Right kidney (tissue), 1 donor: ENCODE measurements around the gene GREM2.

ENCODE experiments used
- DNase-seq: peaks from one replicate; pipeline ENCODE4 v3.0.0-alpha.2; 2016

The GREM2 gene

GRCh38 chr1:240559781-240560180, 52.2 kb downstream of the GREM2 start:
- DNase-seq: no peak

DNA sequence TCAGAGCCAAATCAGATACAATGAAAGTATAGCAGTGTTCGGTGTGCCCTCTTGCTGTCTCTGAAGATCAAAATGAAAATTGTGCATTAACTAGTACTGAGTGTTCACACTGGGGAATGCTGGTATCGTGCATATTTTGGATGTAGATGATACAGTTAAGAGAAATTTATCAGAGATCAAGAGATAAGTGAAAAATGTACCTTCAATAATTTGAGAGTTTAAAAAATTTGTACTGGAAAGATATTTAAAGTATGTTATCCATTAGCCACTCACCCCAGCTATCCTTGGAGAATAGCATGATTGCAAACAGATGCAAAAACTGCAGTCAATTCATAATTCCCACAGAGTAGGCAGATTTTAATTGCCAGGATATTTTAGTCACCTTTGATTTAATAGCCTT, 56.4 kb downstream of the GREM2 start:
- no peak for DNase-seq

DNA sequence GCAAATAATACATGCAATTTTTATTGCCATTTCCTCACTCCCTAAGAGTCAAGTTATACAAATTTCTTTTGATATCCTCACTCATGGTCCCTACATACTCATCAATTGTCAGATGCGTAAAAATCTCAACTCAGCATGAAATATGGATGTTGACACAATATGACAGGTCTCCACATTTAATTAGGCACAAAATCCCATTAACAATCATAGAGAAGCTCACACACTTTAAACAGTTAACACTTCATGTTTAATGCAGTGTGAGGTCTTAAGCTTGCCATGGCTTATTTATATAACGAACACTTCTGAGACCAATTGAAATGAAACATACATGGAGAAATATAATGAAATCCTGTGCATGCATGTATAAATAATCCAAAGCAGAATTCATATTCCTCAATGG, 58.6 kb downstream of the GREM2 start:
- DNase-seq: no peak

DNA sequence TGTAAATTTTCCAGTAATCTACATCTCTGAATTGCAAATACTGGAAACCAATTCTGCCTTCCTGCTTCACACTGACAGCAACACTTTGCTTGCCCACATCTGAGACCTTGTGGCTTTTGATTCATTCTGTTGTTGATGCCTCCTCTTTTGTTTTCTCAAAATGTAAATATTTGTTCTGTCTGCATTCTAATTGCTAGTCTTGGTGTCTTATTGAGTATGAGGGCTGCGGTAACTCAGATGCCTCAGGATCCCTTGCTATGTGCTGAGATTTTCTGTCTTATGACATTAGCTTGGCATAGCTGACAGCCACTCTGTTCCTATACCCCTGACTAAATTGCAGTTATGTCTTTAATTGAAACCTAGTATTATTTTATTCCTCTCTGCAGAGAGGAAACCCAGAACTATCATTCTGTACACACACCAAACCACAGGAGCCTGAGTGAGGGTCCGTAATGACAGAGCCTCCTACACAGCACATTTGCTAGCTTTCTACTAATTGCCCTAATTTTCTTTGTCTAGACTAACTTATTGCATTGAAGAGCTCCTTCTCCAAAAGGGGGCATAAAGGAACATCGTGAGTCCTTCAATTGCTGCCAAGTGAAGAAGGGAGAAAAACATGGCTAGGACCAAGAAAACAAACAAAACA, 72.1 kb downstream of the GREM2 start:
- no peak for DNase-seq

DNA sequence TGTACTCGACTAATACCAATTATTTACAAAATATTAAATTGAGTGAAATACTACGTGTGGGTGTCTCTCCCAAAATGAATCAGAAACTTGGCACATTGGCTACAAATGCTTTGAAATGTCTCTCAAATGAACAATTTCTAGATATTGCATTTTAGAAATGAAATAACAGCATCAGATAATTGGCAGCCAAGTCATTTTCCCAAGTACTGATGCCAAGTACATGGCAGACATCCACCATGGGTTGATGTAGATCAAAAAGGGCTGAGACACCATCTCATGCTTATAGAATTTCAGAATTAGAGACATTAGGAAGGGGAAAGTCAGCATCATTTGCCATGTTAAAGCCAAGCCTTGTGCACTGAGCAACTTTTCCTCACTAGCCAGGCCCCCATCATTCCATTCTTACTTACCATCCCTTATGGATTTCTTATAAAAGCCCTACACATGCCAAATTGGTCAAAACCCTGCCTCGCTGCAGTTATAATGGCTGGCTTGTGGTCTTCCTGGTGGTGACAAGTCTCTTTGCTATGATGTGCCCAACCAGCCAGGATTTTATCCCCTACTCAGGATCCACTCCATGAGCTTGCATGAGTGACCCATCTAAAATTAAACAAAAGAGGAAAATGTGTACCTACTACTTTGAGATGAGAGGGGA, 73.1 kb downstream of the GREM2 start:
- DNase-seq: no peak

DNA sequence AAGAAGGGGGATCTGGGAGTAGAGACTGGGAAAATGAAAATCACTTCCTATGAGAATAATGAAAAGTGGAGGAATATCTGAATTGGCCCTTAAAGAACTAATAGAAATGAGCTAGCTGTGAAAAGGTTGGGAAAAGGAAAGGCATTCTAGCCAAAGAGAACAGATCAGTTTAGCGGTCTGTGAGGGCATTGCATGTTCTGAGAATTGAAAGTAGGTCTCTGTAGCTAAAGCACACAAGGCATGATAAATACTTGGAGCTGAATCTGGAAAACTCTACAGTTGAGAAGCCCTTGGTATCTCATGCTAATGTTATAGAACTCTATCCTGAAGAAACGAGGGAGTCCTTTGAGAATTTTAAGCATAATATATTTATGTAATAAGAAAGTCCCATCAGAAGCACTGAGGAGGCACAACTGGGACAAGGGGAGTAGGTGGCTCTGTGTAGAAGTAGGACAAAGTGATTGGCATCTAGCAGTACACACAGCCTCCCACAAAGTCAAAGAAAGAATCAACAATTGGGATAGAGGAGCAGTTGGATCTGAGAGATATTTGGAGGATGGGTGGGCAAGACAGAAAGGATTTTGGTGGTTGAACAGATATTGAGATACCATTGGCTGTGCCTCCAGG, 78.7 kb downstream of the GREM2 start:
- DNase-seq: no peak

DNA sequence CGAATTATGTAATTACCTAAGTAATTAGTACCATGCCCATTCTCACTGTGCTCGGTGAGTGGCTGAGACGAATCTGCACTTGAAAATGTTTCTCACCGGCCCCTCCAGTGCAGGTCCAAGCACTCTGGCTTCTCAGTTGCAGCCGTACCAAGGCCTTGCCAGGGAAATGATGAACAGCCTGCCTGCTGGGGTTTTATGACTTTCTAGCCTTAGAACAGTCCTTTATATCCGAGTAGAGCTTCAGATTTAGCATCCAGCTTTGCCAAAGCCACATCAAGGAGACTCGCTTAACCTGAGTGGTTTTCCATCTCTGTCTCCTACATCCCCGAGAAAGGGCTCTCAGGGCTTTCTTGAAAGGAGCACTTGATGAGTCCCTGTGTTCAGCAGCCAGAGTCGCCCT, 83.4 kb downstream of the GREM2 start:
- no peak for DNase-seq

DNA sequence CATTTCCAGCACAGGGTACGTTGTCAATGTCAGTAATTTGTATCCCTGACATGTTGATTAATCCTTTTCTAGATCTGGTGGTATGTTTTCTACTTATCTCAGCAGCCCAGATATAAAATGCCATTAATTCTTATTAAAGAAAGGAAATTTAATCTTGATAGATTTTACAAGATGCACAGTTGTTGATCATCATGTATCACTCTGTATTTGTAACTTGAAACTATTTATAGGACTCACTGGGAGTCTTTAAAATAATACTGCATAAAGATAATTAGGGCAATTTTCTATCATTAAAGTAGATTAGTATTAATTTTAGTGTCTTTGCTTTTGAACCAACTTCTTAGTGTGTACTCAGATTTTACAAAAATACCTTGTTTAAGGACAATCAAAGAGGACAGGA, 84.9 kb downstream of the GREM2 start:
- DNase-seq: no peak

- no peak for DNase-seq
Observed at GRCh38 chr1:240526312-240526711, 85.6 kb downstream of the GREM2 start.

DNA sequence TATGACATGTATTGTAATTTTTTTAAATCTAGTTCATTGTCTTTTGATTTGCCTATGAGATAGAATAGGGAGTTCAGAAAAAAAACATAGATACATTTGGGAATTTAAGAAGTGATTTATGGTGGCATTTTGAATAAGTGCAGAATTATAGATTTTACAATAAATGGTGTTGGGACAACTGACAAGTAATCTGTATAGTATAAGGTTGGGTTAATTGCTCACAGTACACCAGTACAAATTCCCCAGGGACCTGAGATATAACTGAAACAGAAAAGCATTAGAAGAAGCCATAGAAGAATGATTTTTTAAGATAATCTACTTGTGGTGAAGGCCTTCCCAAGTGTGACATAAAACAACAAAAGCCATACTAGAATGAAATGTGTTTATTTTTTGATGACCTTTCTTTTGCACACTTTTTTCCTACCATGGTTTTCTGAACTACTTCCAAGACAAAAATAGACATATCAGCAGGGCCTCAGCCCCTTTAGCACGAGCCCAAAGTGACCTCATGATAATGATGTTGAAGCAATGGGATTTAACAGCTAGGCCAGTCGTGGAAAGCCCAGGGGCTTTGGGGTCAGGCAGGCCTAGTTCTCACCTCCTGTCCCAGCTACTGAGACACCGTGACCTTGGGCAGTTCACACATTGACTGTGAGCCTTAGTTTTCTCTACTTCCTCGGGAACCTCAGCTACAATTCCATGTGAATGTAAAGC, 87.4 kb downstream of the GREM2 start:
- DNase-seq: no peak

DNA sequence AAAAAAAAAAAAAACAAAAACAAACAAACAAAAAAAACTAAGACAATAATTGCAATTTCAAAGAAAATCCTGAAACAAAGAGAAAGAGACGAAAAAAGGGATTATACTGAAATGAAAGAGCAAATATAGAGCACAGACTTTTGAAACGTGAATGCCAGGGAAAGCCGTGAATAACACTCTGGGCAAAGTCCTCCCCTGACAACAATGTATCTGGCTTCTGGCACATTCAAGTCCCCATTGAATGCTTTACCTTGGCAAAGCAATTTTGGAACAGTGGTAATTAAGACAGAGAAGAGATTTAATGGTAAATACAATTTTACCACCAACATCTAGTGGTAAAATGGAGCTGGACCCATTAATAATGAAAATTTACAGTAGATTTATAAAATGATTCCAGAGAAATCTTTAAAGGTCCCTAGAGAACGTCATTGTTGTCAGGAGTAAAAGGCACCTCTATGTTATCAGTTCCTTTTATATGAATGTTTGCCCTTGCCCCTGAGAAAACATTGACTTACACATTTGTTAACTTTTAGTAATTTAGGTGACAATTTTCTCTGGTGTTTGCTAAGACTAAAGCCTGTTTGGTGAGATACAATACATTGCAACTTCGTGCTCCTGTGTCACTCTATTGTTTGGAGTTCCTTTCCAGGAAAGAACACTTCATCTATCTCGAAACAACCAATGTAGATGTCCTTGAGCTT, 89.7 kb downstream of the GREM2 start:
- DNase-seq: no peak

GRCh38 chr1:240517891-240518290, 94.1 kb downstream of the GREM2 start:
- no peak for DNase-seq

DNA sequence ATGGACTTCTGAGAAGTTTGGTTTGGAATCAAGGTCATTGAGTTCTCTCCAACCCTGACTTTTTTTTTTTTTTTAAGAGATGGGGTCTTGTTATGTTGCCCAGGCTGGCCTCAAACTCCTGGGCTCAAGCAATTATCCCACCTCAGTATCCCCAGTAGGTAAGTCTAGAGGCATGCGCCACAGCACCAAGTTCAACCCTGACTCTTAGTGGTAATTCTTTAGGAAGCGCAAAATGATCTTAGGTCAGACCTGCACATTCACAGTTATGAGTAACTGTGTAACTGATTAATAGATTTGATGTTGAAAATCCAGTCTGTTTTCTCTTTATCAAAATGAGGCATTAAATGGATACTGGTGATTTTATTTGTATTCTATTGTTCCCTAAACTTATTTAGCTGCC, 95.9 kb downstream of the GREM2 start:
- no peak for DNase-seq

DNA sequence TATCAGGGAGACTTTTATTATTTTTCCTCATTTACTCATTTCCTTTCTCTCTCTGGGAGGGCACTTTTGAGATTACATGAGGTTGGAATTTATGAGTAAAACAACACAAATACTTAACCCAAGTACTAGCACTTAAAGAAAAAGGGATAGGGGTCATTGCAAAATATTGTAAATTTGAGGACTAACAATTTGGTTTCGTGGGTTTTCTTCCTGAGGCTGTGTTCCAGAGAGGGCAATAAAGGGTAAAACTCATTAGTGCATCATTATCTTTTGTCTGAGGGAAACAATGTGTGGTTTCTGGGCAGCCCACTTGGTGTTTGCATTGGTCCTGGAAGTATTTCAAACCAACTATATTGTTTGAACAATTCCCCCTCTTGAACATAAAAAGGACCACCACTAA, 96.5 kb downstream of the GREM2 start:
- no peak for DNase-seq

DNA sequence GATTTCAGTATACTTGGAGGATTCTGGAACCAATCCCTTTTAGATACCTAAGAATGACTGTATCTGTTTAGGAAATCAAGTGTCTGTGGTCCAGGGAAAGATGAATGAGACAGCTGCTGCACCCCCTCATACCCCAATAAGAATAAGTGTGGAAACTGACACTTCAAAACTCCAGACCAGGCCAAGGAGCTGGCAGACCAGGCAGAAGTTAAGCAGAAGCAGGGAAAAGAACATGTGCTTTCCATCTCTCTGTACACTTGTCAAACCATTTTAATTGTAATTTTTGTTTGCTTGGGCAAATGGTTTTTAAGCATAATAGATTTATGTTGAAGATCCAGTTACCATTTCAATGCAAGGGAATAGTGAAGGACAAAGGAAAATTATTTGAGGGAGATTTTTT, 100.2 kb downstream of the GREM2 start:
- no peak for DNase-seq

DNA sequence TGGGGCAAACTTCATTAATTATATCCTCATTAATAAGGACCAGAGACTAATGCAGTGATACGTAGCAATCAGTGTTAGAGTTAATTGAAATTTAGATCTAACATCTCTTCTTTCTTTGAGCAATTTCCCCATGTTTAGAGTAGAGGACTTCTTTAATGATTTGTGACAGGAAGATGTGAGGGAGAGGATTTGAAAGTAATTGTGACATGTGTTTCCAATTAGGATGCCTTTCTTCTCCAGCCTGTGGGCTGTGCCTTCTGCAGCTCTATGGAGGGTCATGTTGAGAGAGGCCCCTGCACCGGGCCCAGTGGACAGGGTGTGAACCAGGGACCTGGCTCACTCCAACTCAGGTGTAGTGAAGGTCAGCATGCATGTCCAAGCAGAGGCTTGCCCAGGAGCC, 103.0 kb downstream of the GREM2 start:
- no peak for DNase-seq

- DNase-seq: no peak
Observed at GRCh38 chr1:240508201-240508600, 103.8 kb downstream of the GREM2 start.

DNA sequence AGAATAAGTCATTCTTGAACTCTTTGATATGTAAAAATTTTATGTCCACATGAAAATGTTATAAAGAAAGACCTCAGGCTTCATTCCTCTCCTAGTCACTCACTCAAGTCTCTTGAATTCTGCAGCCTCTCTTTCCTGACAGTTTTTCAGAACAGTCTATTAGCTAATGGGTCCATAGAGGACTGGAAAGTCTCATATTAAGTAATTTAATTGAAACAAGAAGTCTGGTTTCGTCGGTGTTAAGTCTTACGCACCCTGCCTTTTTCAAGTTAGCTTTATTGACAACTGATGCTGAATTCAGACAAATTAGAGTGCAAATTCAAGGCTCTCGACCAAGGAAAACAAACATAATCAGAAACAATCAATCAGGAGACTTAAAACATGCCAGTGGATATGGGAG, 105.8 kb downstream of the GREM2 start:
- no peak for DNase-seq

DNA sequence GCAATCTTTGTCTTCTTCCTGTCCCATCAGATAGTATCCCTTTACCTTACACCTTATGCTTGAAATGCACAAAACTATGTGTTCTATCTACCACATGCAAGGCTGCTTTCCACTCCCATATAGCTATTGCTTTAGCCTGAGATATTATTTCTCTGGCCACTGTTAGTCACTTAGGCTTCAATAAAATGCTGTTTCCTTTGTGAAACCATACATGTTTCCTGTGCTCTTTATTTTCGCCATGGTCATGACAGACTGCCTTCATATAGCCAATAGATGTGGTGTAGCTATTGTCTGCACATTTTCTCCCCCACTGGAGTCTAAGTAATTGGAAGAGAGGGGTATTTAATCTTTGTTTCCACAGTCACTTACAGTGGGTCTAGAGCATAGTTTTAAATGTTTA, 108.4 kb downstream of the GREM2 start:
- no peak for DNase-seq

DNA sequence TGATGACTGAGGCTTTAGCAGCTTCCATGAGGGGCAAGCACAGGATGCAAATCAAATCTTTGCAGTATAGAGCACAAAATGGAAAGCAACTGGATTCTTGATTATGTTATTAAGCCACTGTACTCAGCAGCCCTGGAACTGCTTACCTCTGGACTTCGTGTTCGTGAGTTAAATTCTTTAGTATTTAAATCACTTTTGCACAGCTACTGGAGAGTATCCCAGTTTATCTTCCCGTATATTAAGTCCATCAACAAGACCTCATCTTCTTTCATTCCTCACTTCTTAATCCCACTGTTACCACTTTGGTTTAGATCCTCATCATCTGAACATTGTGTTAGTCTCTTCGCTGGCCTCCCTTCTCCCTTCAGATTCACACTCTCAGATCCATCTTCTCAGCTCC, 108.9 kb downstream of the GREM2 start:
- DNase-seq: no peak

DNA sequence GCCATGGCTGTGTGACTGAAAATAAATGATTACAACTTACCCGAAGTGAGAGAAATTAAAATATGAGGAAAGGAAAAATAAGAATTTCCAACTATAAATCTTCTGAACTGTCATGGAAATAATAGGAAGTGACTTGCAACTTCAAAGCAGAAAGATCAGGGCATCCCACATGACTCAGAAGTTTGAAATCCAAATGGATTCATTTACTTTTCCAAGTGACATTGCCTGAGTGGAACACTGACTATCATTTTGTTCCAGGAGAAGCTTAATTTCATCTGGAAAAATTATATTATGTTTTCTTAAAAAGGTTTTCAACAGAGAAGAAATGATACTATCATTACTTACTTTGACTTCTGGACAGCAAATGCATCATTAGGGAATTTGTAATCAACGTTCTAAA, 110.8 kb downstream of the GREM2 start:
- no peak for DNase-seq

- DNase-seq: no peak
Observed at GRCh38 chr1:240500647-240501046, 111.3 kb downstream of the GREM2 start.

DNA sequence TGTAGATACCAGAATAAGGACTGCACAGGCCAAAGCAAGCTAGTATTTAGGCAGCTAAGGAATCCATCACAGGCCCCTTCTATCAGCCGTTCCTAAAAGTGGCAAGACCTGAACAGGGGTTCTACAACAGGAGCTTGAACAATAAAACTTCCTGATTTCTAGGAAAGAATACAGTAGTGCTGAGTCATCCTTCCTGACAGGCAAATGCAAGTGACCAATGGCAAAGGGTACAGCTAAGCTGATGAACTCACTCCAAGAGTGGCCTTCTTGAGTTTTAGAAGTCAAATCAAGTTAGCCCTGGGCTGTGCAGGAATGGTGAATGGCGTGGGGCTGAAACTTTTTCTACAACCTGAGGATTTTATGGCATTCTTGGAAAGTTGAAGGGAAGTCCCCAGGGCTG, 112.9 kb downstream of the GREM2 start:
- DNase-seq: no peak
